HG02763 (cell line): ENCODE data around the gene ARHGEF4.
A peak's percentile ranks its signal among the peaks of the same experiment; 100 is the strongest.

Experiments used
- ATAC-seq: cut with Tn5 transposase; IDR thresholded peaks from one replicate; pipeline ENCODE4 v1.9.1; 2021; ENCODE audit warnings: mild to moderate bottlenecking, moderate library complexity; ENCODE audit not compliant: unreplicated experiment

ARHGEF4 gene

DNA sequence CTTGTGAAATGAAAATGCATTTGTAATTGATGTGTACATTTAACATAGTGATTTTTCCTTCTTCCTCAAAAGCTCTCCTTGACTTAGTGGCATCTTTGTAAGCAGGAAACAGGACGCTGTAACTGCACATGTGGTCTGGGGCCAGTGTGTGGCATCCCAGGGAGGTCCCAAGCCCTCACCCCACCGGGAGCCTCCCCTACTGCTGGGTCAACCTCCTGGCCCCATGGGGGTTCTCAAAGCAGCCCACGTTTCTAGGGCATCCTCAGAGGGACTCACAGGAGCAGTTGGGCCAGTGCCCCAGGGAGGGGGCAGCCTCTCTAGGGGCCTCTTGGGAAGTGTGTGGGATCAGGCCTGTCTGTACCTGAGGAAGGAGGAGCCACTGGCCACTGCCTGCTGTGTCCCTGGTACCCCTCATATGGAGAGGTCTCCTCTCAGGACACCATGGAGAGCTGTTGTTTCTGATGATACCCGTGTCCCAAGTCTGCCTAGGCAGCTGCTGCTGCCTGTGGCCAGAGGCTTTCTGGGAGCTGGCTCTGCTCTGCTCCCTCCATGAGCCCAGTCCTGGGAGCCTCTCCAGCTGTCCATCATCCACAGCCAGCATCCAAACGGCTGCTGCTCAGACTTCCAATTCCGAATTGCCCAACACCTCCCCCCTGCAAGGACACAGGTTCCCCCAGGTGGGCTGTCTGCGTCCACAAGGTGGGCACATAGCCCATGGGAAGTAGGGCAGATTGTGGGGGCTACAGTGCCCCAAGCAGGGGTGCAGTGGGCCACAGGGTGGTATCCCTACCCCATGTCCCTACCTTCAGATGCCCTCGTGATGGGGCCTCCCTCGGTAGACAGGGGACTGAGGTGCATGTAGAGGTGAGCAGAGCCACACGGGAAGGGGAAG, 13.4 kb downstream of the ARHGEF4 start:
- ATAC-seq = no peak

DNA sequence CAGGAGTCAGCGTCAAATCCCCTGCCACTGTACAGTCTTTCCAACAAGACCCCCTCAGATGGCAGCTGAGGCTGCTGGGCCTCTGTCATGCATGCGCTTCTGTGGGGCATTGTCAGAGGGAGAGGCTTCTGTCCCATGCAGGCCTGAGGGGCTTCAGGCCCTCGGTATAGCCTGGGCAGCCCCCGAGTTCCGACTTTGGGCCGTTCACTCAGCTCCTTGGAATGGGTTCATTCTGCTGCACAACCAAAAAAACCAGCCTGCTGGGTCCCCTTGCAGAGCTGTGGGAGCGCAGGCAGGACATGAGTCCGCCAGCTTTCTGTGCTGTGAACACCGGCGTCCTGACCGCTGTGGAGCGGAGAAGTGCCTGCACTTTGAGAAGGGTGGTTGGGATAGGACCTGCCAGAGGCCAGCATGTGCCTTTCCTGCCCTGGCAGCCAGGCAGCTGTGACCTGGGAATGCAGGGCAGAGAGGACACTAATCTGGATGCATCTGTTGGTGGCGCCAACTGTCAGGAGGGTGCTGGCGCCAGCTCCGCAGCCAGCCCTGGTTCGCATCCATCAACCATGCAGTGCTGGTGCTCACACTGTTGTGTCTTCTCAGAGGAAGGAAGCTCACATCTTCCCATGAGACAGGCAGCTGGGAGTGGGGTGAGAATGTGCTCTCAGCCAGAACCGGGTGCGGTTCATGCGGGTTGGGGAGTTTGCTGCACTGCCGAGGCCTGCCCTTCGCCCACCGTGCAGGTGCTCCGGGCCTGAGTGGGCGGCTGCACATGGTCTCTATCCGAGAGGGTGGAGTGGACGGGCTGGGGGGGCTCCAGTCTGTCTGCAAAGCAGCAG, 14.3 kb downstream of the ARHGEF4 start:
- no peak for ATAC-seq

DNA sequence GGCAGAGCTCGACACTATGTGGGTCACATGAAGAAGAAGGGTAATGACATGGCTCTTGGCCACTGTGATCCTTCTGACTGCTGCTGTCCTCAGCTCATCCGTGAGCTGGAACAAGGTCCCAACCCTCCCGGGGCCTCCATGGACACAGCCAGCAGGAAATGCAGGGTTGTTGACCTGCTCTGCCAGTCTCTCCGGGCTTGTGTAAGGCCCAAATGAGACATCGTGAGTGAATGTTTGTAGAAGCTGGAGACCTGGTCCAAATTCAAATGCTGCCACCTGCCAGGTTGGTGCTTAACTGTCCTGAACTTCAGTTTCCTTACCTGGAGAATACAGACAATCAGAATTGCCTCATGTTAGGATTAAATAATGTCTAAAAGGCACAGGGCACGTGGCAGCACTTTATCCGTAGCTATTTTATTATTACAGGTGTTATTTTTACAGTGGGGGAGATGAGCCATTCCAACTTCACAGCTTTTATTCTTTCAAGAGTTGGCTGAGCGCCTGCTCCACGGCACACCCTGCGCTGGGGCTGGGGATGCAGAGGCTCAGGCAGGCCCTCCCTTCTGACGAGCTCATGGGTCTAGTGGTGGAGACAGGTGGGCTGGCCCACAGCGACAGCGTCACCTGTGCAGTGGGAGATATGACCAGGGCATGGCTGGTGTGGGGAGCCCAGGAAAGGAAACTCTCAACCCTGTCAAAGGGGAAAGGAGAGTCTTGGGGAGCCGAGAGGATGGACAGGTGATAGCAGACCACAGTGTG, 15.1 kb downstream of the ARHGEF4 start:
- ATAC-seq = no peak

DNA sequence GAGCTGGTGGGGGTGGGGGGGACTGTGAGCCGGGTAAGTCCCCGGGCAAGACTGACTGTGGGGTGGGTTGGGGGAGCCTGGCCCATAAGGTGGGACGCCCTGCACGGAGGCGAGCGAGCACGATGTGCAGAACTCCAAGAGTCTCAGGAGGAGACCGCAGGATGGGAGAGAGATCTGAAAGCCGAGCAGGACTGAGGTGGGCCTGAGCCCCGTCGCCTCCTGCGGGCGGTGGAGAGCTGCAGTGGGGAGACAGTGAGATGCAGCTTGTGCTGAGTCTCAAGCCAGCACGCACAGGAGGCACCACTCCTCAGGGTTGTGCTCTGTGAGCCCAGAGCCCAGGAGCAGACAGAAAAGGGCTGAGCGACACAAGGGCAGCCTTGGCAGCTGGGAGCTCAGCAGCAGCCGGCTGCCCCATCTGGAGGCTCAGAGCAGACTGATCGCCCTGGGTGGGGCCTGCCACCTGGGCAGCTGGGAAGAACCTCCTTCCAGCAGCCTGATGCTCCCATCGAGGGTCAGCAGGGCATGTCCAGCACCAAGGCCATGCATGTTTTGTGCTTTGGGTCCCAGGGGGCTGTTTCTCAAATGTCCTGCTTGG, 15.9 kb downstream of the ARHGEF4 start:
- ATAC-seq = no peak

DNA sequence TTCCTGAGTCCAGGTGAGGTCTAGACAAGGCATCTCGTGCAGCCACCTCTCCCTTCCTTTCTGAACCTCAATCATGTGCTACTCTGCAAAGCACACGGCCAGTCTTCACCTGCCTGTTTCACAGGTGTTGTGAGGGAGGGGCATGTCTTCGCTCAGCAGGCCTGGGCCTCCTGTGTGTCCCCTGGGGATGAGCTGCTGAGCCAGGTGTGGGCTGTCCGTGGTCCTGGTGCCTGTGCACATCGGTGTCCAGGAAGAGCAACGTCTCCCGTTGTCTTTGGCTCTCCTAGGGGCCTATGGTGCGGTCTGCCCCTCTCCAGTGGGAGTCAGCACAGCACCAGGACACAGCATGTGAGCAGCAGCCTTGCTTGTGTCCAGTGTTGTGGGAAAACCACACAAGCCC, 16.7 kb downstream of the ARHGEF4 start:
- no peak for ATAC-seq

DNA sequence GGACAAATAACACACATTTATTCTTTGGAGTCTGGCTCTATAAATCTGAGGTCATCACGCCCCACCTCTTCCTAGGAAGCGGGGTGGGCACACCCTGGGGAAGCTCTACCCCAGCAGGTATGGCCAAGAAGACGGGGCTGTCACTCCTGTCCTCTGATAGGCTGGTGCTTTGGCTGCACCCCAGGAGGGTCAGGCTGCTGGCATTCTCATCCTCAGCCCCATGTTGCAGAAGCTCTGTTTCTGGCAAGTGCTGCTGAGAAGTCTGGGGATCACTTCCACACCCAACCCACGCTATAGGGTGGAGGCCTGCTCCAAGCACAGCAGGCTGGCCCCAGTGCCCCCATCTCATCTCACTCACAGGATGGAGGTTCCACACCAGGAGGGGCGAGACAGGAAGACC, 17.6 kb downstream of the ARHGEF4 start:
- no peak for ATAC-seq

DNA sequence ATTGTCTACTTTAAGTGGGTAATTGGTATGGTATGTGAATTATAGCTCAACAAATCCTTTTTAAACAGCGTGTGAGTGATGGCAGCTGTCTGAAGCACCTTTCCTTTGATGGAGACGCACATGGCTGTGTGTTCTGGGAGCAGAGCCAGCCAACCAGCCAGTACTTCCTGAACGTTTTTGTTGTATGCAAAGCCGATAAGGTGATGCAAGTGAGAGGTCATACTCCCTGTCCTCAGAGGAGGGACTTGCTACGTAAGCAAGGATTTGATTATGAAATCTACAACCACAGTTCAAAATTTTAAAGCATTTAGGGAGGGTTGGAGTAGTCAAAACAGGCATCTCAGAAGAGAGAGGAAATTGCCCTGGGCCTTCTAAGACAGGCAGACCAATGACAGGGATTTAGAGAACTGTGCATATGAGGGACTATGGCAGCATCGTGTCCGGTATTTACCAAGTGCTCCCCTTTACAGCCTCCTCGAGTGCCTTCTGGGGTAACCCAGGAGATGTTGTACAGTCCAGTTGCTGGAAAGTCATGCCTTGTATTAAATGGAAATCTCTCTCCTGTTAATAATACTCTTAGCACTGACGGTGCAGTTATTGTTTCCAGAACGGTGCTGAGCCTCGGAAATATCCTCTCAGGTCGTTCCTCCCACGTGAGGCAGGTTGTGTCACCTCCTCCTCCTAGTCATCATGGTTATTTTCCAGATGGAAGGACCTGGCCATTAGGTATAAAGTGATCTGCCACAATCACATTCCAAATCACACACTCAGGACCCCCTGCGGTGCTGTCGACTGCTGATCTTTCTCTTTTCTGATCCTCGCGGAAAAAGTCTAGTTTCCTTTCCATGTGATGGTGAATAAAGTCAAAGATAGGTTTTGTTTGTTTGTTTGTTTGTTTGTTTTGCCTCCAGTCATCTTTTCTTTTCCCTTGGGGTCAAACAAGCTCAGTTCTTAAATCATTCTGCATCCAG, 28.4 kb downstream of the ARHGEF4 start:
- no peak for ATAC-seq

DNA sequence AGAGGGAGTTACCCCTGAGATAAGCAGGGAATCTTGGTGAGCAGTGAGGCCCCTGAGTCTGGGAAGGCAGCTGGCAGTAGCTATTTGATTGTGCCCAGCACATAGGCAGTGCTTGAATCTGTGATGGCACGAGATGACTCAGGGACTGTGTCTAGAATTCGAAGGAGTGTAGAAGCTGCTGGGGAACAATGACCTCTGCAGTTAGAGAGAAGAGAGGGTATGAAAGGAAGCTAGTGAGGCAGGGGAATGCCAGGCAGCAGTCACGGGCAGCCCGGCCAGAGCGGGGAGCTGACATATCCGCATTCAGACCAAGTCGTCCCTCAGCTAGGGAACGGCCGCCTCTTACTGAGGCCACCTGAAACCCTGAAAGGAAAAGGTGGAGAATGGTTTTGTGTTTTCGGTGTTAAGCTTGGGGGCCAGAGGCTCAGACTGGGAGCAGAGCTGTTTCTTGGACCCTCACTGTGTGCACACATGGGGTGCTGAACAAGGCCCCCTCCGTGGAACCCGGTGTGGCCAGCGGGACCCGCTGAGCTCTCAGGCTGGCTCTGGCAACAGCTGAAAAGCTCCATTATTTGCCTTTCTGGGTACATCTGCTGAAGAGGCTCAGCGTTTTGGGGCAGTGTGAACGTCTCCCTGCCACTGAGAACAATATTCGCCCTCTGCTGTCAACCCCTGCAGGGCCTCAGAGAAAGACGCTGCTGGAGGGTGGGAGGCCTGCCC, 32.9 kb downstream of the ARHGEF4 start:
- no peak for ATAC-seq

DNA sequence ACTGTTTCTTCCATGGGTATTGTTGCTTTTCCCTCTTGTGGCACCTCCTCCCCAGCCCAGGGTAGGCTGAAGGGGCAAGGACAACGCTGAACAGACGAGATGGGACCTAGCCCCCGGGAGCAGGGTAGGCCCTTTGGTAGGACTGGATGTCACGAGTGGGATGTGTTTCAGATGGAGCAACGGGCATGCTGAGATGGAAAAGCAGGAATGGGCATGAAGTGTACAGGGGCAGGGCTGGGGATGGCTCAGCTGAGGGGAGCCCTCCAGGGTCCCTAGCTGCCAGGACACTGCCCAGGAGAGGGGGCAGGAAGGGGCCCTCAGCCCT, 33.4 kb downstream of the ARHGEF4 start:
- no peak for ATAC-seq

DNA sequence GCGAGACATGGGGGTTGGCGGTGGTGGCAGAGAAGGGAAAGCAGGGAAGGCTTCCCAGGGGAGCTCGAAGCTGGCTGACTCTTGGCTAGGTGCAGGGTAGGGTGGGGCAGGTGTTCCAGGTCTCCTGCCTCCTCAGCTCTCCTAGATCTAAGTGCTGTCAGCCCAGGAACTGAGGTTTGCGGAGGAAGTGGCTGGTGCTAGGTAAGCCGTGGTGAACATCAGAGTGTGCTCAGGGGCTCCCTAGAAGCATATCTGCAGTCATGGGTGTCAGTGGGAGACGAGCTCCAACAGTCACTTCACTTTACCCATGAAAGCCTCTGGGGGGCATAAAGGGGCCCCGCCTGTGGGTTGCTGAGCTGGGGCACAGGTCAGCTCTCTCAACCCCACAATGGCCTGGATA, 34.1 kb downstream of the ARHGEF4 start:
- ATAC-seq = no peak

DNA sequence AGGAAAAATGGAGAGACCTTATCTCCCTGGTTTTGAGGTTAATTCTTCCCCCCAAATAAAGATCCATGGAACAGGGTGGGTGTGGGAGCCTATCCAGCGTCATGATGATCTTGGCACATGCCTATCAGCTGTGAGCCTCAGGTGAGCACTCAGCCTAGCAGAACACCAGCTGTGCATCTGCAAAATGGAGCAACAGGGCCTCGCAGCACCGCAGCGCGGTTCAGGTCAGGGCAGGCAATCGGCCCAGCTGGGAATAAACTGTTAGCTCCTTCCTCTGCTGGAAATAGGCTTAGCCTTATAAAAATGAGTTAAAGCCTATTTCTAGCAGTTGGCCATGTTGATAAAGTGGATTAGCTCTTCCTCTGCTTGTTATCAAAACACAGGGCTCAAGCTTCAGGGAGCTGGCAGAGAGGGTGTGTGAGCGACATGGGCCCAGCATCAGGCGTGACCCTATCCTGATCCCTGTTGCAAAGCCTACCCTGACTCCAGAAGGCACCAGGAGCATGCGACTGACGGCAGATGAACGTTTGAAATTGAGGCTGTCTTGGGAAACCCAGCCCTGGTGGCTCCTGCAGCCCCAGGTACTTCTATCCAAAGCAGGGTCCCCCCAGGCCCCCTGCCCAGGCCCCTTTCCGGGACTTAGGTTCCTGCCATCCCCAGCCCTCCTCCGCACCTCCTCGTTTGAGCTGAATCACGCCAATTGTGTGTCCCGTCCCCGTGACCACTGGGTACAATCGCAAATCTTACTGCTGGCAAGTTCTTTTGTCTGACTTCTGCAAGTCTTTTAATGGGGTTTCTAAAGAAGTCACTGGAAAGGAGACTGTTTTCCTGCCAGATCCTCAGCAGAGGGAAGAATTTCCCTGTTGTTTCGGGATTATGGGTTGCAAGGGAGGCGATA, 35.4 kb downstream of the ARHGEF4 start:
- ATAC-seq = no peak

DNA sequence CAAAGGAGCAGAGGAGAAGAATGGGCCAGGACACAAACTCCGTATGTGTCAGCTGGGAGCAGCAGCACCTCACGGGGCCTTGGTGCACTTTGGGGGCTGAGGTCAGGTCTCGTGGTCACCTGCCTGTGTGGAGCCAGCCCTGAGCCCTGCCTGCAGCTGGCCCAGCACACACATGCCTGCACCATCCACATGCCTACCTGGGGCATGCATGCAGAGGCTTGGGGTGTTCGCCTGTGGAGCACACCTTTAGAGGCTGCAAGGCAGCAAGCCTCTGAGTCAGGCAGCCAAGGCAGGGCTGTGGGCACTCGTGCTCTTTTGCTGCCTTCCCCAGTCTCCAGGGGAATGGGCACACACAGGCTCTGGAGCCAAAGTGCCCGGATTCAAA, 36.0 kb downstream of the ARHGEF4 start:
- ATAC-seq = no peak

DNA sequence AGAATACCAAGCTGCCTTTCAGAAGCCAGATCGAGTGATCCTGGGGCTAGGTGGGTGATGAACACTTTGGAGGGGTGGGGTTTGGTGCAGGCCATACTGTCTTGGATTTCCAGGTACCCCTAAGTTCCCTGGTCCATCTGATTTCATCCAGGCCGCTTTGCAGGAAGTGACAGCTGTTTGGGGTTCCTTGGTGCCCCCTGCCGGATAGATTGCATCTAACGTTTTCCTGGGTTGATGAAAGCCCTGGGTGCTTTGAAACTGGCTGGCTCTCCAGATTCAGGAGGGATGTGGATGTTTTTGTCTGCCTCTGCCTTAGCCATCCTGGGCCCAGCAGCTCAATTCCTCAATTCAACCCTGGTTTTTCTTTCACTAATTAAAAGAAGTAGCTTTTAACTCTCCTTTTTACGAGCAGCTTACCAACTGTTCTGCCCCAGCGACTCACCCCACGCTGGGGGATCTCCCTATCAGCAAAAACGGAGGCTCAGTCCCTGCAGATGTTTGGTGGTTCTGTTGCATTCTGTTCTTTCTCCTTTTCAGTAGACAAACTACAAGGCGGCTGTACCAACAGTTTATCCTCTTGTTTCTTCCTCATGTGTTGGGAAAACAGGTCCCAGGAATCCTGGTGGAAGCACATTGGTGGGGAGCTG, 37.1 kb downstream of the ARHGEF4 start:
- ATAC-seq = peak; percentile 85

DNA sequence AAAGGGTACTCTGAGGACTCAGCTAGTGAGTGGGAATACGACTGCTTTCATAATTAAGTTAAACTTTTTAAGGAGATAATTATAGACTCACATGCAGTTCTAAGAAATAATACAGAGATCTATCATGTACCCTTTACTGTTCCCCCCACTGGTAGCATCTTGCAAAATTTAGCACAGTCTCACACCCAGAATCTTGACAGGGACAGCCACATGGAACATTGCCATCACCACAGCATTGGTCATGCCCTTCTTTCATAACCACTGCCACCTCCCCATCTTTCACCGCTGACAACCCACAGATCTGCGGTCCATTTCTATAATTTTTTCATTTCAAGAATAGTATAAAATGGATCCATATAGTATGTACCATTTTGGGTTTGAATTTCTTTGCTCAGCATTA, 37.8 kb downstream of the ARHGEF4 start:
- no peak for ATAC-seq

DNA sequence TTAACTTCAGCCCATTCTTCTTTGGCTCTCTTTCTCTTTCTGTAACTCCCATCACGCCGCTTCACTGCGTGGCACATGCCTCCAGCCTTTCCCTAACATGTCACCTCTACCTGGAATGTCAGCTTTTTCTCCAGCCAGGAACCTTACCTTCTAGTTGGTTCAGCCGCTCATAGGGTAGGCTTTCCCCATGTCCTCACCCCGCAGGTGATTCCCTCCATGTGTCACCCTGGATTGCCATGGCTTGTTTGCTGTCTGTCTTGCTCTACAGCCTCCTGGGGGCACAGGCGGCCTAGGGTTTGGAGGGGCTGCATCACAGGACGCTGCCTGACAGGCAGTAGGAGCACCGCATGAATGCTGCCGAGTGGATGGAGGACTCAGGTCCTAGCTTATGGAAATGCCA, 39.2 kb downstream of the ARHGEF4 start:
- no peak for ATAC-seq

DNA sequence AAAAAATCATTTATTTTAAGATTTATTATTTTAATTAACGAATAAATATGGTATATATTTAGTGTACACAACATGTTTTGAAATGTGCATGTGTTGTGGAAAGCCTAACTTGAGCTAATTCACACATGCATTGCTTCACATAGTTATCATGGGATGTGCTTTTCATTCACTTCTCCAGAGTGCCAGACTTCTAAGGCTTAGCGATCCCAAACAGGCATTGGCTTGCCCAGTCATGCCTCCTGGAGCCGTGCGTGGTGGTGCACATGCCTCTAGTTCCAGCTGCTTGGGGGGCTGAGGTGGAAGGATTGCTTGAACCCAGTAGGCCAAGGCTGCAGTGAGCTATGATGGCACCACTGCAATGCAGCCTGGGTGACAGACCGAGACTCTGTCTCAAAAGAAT, 40.5 kb downstream of the ARHGEF4 start:
- no peak for ATAC-seq

DNA sequence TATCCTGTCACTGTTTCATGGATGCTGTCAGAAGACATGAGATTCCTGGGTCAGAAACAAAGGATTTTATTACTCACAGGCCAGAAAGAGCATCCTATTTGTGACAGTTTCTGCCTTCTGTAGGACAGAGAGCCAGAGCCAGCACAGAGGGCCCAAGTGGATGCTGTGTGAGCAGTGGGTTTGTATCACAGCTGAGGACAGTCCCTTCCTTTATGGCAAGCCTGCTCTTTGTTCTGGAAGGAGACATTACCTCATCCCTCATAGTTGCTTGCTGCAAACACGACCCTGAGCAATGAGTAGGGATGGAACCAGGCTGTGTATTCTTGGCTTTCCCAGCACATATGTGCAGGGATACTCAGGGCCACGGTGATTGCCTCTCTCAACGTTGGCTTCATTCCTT, 41.6 kb downstream of the ARHGEF4 start:
- no peak for ATAC-seq

DNA sequence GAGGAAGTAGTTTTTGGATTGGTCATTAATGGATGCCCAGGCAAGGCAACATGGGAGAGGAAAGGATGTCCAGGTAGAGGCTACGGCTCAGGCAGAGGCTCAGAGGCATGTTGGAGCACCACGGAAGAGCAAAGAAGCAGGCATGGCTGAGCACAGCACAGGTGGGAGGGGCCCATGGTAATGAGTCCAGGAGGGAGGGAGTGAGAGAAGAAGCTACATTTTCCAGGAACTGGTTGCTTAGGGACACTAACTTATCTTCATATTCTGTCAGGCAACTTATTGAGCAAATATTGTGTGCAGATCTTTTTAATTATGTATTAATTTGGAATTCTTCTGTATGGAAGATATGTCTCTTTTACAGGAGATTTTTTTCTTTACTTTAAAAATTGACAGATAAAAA, 42.2 kb downstream of the ARHGEF4 start:
- ATAC-seq = no peak
